Activated naive CD8-positive, alpha-beta T cell treated with anti-CD3 and anti-CD28 coated beads for 36 hours (primary cell): ENCODE data around the gene WDR38. TPM values are rescaled to one million over a fixed set of nuclear protein-coding genes. Genes with fewer than 3 reads are reported as not detected.

Source experiments
- DNase-seq: peaks from one replicate; pipeline ENCODE4 v3.0.0; 2021
- H3K27ac Mint-ChIP-seq: one replicate; pipeline ENCODE4 v1.8.0; 2022; ENCODE audit warnings: mild to moderate bottlenecking, moderate library complexity, mixed read lengths
- H3K27me3 Mint-ChIP-seq: one replicate; pipeline ENCODE4 v1.8.0; 2022; ENCODE audit warnings: mild to moderate bottlenecking, mixed read lengths
- H3K36me3 Mint-ChIP-seq: one replicate; pipeline ENCODE4 v1.8.0; 2021; ENCODE audit warnings: mild to moderate bottlenecking, mixed read lengths
- H3K4me1 Mint-ChIP-seq: one replicate; pipeline ENCODE4 v1.8.0; 2021; ENCODE audit warnings: mixed read lengths
- H3K4me3 Mint-ChIP-seq: one replicate; pipeline ENCODE4 v1.8.0; 2022; ENCODE audit warnings: mild to moderate bottlenecking, moderate library complexity, mixed read lengths
- H3K9me3 Mint-ChIP-seq: one replicate; pipeline ENCODE4 v1.8.0; 2022; ENCODE audit warnings: mixed read lengths
- total RNA-seq, 2 experiments: library from RNA; stranded (reverse); gene quantifications; one replicate each; pipeline ENCODE4 v1.2.3, GENCODE V29; 2021

The WDR38 gene
- total RNA-seq, 2 experiments from 2014 or later = not detected

DNA sequence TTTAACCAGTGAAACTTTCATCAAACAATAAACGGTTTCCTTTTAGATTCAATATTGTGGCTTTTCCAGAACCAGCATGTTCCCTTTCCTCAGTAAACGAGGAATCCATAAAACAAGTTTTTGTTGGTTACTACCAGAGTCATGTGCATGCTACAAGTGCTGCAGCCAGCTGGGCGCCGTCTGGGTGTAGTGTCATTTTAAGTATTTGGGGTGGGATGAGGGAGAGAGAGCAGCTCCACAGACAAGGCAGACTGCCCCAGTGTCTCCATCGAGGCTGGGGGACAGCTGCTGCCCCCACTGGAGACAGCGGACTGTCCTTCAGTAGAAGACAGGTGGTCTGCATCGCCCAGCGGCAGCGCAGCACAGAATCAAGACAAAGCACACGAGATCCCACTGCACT, 26.0 kb downstream of the WDR38 start:
- H3K36me3 Mint-ChIP-seq = peaks cover 17% of the 10 kb centered on the region
- H3K9me3 Mint-ChIP-seq = no peaks in the 10 kb centered on the region
- no peak overlapping the region for H3K27ac Mint-ChIP-seq
- H3K27me3 Mint-ChIP-seq = no peaks in the 10 kb centered on the region
- no peak overlapping the region for H3K4me3 Mint-ChIP-seq
- no peak for DNase-seq
- H3K4me1 Mint-ChIP-seq = peaks cover 2% of the 10 kb centered on the region

DNA sequence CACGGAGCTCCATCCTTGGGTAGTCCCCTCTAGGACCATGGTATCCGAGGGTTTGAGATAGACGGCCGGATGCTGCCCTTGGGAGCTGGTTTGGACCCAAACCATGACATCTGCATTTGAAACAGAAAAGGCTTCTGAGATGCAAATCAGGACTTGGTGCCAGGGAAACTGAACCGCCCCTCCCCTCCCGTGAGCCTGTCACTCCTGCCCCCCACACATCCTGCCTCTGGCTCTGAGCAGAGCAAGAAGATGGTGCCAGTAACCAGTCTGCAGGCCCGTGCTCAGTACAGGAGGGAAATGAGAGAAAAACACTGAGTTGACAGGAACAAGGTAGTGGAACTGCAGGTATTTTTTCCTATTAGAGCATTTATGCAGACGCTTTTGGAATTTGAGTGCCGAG, 27.2 kb downstream of the WDR38 start:
- peaks cover 1% of the 10 kb centered on the region for H3K4me1 Mint-ChIP-seq
- H3K4me3 Mint-ChIP-seq = no peak overlapping the region
- H3K27ac Mint-ChIP-seq = no peak overlapping the region
- peaks cover 15% of the 10 kb centered on the region for H3K36me3 Mint-ChIP-seq
- no peak for DNase-seq
- H3K27me3 Mint-ChIP-seq = no peaks in the 10 kb centered on the region
- H3K9me3 Mint-ChIP-seq = no peaks in the 10 kb centered on the region

DNA sequence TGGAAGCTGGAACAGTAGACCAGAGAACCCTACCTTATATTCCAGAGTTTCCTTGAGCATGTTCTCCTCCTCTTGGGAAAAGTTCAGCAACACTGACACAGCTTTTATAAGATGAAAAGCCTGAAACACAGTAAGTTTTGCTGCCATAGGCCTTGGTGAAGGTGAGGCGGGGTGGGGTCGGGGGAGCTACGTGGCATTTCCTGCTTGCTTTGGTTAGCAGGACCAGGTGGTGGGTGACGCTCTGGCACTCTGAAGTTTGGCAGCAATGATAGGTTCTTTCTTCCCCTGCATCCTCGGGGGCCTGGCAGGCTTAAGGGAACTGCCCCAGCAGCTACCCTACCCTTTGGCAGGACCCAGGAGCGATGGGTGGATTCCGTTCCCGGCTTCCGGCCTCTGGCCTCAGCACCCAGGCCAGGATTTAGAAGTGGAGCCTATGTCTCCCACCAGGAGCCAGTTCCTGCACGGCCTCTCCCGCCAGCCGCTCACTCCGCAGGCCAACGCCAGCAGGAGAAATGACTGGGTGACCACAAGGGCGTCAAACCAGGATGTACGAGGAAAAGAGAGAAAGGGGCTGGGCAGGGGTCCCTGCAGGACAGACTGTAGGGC, 28.0 kb downstream of the WDR38 start:
- H3K9me3 Mint-ChIP-seq = no peaks in the 10 kb centered on the region
- H3K4me1 Mint-ChIP-seq = no peaks in the 10 kb centered on the region
- no peak overlapping the region for H3K27ac Mint-ChIP-seq
- peaks cover 20% of the 10 kb centered on the region for H3K36me3 Mint-ChIP-seq
- H3K4me3 Mint-ChIP-seq = no peak overlapping the region
- no peaks in the 10 kb centered on the region for H3K27me3 Mint-ChIP-seq
- no peak for DNase-seq

DNA sequence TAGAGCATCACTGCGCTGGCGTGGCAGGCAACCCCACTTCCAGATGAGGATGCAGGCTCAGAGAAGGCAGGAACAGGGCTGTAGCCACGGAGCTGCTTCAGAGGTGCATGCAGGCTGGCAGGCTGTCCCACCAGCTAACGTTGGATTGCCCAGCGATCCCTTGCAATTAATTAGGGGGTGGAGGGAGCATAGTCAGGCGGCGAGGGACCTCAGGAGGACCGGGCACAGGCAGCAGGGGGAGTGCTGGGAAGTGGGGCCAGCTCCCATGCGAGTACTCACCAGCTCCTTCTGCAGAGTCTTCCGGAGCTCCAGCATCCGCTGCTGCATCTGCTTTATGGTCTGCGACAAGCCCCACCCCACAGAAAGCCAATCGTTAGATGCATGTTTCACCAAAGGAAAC, 29.0 kb downstream of the WDR38 start:
- Mint-ChIP-seq H3K4me1 (no peaks in the 10 kb centered on the region), H3K36me3 (peaks cover 22% of the 10 kb centered on the region), H3K27ac (no peak overlapping the region), H3K4me3 (no peak overlapping the region), H3K9me3 (no peaks in the 10 kb centered on the region), H3K27me3 (no peaks in the 10 kb centered on the region)
- no peak for DNase-seq

DNA sequence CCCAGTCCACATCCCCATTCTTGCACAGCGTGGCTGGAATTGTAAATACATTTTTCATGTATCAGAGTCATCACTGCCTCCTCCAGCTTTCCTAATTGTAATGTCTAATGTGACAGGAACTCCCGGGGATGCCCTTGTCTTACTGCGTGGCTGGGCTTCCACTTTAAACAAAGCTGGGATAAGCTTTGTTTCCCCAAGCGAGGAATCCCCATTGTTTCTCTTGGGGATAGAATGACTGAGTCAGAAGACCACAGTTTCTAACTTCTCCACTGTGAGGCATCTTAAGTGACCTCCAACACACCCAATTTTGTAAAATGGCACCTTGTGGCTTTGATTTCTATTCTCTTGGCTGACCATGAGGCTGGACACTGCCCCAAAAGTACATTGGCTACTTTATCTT, 31.1 kb downstream of the WDR38 start:
- DNase-seq = no peak
- H3K27ac Mint-ChIP-seq = no peak overlapping the region
- no peaks in the 10 kb centered on the region for H3K9me3 Mint-ChIP-seq
- H3K4me1 Mint-ChIP-seq = no peaks in the 10 kb centered on the region
- no peak overlapping the region for H3K4me3 Mint-ChIP-seq
- H3K36me3 Mint-ChIP-seq = peaks cover 32% of the 10 kb centered on the region
- H3K27me3 Mint-ChIP-seq = peaks cover under 1% of the 10 kb centered on the region

DNA sequence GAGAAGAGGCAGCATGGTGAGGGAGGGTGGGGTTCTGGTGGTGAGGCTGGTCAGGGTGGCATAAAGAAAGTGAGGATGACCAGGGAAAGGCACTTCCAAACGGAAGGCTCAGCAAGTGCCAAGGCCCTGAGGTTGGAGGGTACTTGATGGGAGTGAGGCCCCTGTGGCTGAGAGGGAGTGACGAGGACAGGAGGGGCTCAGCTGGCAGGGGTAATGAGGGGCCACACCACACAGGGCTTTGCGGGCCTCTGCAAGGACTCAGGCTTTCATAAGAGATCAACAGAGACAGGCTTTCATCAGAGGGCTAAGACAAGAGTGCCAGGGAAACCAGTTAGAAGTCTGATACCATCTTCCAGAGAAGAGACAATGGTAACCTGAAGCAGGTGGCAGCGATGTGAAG, 32.3 kb downstream of the WDR38 start:
- no peak overlapping the region for H3K27ac Mint-ChIP-seq
- no peak overlapping the region for H3K4me3 Mint-ChIP-seq
- no peak for DNase-seq

DNA sequence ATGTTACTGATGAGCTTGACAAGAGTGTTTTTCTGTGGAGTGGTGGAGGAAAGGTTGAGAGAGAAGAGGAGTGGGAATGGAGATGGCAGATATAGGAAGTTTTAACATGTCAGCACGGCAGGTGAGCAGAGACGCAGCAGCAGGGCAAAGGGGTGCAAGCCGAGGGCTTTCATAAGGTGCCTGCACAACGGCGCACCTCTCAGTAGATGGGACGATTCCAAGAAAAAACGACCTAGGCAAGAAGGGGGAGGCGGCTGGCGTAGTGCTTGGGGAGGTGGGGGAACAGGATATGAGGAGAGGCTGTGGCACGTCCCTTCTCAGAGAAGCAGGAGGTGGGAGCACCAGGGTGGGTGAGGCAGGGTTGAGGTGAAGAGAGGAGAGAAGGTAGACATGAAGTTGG, 33.2 kb downstream of the WDR38 start:
- Mint-ChIP-seq H3K4me3 (no peak overlapping the region), H3K27ac (no peak overlapping the region), H3K36me3 (peaks cover 53% of the 10 kb centered on the region), H3K4me1 (no peaks in the 10 kb centered on the region), H3K9me3 (no peaks in the 10 kb centered on the region), H3K27me3 (peaks cover 4% of the 10 kb centered on the region)
- no peak for DNase-seq

More for the DNA sequence above, 32.3 kb downstream of the WDR38 start:
- Mint-ChIP-seq H3K27me3 (peaks cover 4% of the 10 kb centered on the region), H3K36me3 (peaks cover 43% of the 10 kb centered on the region), H3K4me1 (no peaks in the 10 kb centered on the region), H3K9me3 (no peaks in the 10 kb centered on the region)

DNA sequence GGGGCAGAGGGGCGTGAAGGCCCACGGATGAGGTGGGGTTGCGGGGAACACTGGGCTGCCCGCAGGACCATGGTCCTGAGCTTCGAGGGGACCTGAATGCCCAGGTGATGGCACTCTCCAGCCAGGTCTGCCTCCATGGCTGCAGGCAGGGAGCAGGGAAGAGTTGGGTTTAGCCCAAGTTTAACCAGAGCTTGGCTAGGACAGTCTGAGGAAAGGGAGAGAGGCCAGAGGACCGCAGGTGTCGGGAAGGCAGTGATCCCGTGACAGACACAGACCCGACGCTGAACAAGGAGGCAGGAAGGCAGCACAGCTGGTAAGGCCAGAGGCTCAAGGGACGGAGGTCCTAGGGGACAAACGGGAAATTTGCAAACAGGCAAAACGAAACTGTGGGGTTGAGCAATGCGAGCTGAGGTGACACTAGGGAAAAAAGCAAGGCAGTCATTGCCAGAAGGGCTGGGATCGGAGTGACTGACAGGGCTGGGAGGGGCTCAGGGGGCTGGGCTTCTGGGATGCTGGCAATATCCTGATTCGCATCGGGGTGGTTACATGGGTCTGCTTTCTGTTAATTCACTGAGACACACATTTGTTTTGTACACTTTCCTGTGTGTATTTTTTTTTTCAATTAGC, 33.7 kb downstream of the WDR38 start:
- no peaks in the 10 kb centered on the region for H3K4me1 Mint-ChIP-seq
- no peak for DNase-seq
- H3K4me3 Mint-ChIP-seq = no peak overlapping the region
- H3K36me3 Mint-ChIP-seq = peaks cover 53% of the 10 kb centered on the region
- peaks cover 4% of the 10 kb centered on the region for H3K27me3 Mint-ChIP-seq
- no peaks in the 10 kb centered on the region for H3K9me3 Mint-ChIP-seq
- H3K27ac Mint-ChIP-seq = no peak overlapping the region

DNA sequence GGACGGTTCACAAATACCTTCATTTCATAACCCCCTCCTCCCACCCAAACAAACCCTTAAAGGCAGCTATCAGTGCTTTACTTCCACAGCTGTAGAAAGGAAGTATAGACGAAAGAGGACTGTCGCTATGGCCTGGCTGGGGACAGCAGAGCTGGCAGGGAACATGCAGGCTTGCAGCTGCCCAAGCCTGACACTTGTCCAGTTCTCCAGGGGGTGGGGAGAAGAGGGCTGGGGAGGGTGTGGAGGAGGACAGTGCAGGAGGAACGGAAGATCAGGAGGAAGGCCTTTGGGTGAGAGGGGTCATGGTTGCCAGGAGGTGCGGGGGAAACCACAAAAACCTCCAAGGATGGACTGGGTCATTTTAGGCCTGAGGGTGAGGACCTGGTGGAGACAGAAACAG, 34.6 kb downstream of the WDR38 start:
- Mint-ChIP-seq H3K36me3 (peaks cover 56% of the 10 kb centered on the region), H3K9me3 (no peaks in the 10 kb centered on the region), H3K4me1 (no peaks in the 10 kb centered on the region), H3K4me3 (no peak overlapping the region), H3K27me3 (peaks cover 4% of the 10 kb centered on the region), H3K27ac (no peak overlapping the region)
- DNase-seq = no peak

DNA sequence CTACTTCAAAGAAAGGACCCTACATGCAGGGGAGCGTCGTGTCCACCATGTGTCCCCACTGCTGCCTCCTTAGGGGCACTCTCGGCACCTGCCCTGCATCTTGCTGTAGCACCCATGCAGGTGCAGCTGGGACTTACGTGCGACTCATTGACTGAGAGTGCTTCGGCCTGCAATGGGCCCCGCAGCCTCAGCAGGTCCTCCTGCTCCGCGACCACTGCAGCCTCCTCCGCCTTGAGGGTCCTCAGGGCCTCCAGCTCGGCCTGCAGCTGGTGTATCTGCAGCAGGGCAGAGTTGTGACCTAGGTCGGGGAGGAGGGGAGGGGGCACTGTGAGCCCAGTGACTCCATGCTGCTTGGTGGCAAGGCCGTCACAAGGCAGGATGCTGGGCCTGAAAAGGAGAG, 35.7 kb downstream of the WDR38 start:
- no peak overlapping the region for H3K4me3 Mint-ChIP-seq
- H3K27me3 Mint-ChIP-seq = peaks cover 4% of the 10 kb centered on the region
- no peaks in the 10 kb centered on the region for H3K9me3 Mint-ChIP-seq
- H3K27ac Mint-ChIP-seq = no peak overlapping the region
- no peak for DNase-seq
- peaks cover 57% of the 10 kb centered on the region for H3K36me3 Mint-ChIP-seq
- no peaks in the 10 kb centered on the region for H3K4me1 Mint-ChIP-seq

DNA sequence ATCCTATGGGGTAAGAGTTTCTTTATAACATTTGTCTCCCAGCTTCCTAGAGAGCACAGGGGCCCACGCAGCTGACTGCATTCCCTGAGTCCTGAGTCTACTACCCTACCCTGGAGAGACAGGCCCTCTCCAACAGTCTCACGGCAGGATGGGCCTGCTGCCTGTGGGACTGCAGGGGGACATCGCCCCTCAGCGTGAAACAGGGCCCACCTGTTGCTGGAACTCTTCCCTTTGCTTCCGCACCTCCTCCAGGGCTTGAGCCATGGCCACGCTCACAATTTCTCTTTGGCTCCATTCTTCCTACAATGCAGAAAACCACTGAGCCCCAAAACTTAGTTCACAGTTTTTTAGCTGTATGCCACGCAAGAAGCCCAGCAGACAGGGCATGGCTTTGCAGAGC, 36.9 kb downstream of the WDR38 start:
- Mint-ChIP-seq H3K4me1 (peaks cover 4% of the 10 kb centered on the region), H3K4me3 (no peak overlapping the region), H3K36me3 (peaks cover 65% of the 10 kb centered on the region), H3K27me3 (peaks cover 4% of the 10 kb centered on the region), H3K9me3 (no peaks in the 10 kb centered on the region), H3K27ac (no peak overlapping the region)
- no peak for DNase-seq

DNA sequence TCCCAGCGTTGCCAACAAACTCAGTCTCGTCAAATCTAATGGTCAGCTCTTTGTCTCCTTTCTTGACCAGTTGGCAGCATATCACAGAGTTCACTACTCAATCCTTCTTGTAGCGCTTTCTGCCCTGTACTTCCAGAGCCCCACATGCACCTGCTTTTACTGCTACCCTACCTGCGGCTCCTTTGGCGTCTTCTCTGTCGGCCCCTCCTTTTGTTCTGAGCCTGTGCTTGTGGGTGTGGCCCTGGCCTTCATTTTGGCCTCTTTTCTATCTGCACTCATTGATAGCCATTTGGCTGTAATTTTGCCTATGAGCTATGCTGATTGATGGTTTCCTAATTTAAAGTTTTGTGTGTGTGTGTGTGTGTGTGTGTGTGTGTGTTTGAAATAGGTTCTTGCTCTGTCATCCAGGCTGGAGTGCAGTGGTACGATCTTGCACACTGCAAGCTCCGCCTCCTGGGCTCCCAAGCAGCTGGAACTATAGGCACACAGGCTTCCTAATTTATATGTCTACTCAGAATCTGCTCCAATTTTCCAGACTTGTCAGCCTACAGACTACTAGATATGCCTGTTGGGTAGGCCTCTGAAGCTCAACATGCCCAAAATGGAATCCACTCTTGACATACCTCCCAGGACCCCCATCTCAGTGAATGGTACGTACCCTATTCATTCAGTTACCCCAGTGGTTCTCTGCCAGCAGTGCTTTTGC, 40.9 kb downstream of the WDR38 start:
- no peak for DNase-seq
- Mint-ChIP-seq H3K27me3 (peaks cover 4% of the 10 kb centered on the region), H3K4me3 (no peak overlapping the region), H3K9me3 (no peaks in the 10 kb centered on the region), H3K36me3 (peaks cover 50% of the 10 kb centered on the region), H3K27ac (no peak overlapping the region), H3K4me1 (peaks cover 7% of the 10 kb centered on the region)

DNA sequence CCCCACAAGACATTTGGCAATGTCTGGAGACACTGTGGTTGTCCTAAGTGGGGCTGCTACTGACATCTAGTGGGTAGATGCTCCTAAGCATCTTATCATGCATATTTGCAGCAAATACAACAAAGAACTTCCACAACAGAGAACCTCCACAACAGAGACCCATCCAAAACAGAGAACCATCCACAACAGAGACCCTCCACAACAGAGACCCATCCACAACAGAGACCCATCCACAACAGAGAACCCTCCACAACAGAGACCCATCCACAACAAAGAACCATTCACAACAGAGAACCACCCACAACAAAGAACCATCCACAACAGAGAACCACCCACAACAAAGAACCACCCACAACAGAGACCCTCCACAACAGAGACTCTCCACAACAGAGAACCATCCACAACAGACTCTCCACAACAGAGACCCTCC, 41.5 kb downstream of the WDR38 start:
- Mint-ChIP-seq H3K36me3 (peaks cover 50% of the 10 kb centered on the region), H3K4me3 (no peak overlapping the region), H3K9me3 (no peaks in the 10 kb centered on the region), H3K27ac (no peak overlapping the region), H3K4me1 (peaks cover 7% of the 10 kb centered on the region), H3K27me3 (no peaks in the 10 kb centered on the region)
- DNase-seq = no peak

DNA sequence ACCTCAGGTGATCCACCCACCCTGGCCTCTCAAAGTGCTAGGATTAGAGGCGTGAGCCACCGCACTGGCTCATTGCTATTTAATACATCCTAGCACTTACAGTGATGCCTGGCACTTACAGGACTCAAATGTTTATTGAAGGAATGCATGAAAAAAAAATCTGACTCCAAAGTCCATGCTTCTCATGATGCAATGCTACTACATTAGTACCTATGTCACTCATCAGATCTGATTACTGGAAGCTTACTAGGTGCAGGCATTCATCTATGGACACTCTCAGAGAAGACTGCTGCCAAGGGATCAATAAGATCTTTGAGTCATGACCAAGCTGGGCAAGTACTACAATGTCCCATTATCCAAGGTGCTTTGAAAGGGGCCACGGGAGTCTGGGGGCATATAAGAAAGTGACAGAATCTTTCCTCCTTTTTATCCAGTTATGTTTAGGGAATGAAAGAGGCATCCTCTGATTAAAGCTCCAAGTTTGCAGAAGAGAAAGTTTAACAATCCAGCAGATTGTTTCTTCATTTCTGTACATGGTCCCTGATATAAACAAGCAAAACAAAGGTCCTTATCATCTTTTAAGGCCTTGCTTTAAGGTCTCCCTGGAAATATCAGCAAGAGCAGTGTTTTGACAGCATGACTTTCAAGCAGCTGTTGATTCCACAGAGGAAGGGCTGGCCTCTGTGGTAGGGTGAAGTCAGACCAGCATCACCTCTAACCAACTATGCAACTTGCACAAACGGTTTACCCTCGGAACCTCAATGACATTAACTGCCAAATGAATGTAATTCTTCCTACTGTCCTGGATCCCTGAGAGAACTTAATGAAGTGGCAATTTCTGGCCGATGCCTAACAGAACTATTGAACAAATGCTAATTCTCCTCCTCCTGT, 44.6 kb downstream of the WDR38 start:
- DNase-seq = no peak
- Mint-ChIP-seq H3K9me3 (no peaks in the 10 kb centered on the region), H3K4me3 (no peak overlapping the region), H3K27ac (no peak overlapping the region), H3K36me3 (peaks cover 39% of the 10 kb centered on the region), H3K4me1 (peaks cover 7% of the 10 kb centered on the region), H3K27me3 (peaks cover 2% of the 10 kb centered on the region)

DNA sequence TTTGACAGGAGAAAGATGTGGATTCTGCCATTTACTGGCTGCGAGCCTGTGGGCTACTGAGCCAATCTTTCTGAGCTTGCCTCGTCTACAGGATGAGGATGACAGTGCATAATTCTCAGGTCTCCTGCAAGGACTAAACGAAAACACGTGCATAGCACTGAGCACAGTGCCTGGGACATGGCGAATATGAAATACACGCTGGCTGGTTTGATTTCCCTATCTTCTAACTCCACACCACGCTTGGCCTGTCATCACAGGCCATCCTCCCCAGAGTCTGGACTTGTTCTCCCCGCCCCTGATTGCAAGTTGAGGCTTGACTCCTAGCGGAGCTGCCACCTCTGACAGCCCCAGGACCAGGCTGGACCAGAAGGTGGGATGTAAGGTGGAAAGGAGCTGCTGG, 46.6 kb downstream of the WDR38 start:
- peaks cover 36% of the 10 kb centered on the region for H3K36me3 Mint-ChIP-seq
- peaks cover 9% of the 10 kb centered on the region for H3K27me3 Mint-ChIP-seq
- H3K4me3 Mint-ChIP-seq = no peak overlapping the region
- no peaks in the 10 kb centered on the region for H3K9me3 Mint-ChIP-seq
- DNase-seq = no peak
- H3K27ac Mint-ChIP-seq = no peak overlapping the region
- peaks cover 5% of the 10 kb centered on the region for H3K4me1 Mint-ChIP-seq
